ENCODE measurements around the gene CLEC3B. TPM values are rescaled to one million over a fixed set of nuclear protein-coding genes. Genes with fewer than 3 reads are reported as not detected.
"Not testable (repeated sequence)": the region's sequence is repeated elsewhere in the genome, so short reads cannot be mapped to it uniquely, and the experiment has no call there.

The CLEC3B gene
- total RNA-seq, 2 donors from 2014 or later: 50.0 to 136 TPM

DNA sequence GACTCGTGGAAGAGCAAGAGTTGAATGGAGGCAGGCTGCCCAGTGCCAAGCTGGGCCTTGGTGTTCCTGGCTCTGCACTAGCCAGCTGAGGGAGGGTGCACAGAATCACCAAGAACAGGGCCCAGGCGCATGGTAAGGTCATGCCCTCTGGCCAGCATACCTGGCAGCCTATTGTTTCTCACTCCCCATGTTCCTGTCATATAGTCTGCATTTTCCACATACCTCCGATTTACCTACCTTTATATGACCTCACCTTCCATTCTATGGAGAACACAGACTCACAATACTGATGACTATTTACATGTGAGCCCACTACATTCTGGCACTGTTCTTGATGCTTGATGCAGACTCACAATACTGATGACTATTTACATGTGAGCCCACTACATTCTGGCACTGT is 5.4 kb downstream of the CLEC3B start:
- no peak for DNase-seq (ENCODE audit: low spot score)
- intact Hi-C loops (cut with DNase I): loop anchor here in 1 of 2 donors (10.0 kb wide), 3 partner anchors 57 to 633 kb away; partner anchors contain the start of genes EXOSC7 and ZDHHC3

DNA sequence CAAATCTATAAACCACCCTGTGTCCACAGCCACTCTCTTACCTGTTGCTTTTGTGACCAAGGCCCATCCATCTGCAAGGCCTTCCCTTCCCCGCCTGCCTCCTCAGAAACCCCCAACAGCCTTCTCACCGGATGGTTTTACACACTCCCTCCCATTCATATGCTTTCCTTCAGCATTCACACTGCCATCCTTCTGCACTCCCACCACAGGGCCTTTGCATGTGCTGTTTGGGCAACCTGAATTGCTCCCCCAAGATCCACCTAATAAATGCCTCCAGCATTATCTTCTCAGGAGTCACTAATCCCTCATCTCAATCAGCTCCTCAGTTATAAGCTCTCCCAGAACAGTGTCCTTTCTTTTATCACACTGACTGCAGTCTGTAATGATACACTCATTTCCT is 6.0 kb downstream of the CLEC3B start:
- DNase-seq (ENCODE audit: low spot score): no peak
- intact Hi-C loops (cut with DNase I): loop anchor here in 1 of 2 donors (10.0 kb wide), 3 partner anchors 57 to 633 kb away; partner anchors contain the start of genes EXOSC7 and ZDHHC3

DNA sequence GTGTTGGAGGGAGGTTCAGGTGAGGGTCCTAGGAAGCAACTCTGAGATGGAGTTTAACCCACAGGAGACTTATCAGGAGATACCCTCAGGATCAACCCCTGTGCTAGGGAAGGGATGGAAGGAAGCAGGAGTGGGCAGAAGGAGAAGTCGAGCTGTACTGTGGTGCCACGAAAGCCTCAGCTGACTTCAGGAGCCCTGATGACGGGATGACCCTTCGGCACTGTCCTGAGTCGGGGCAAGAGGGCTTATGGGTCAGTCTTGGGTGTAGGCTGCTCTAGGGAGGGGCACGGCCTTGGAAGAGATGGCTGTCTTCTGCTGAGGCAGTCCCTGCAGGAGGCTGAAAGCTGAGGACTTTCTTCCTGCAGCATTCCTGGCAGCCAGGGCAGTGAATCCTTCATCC is 7.7 kb downstream of the CLEC3B start:
- intact Hi-C loops (cut with DNase I): loop anchor here in 1 of 2 donors (10.0 kb wide), 3 partner anchors 59 to 631 kb away; partner anchors contain the start of genes EXOSC7 and ZDHHC3
- no peak for DNase-seq (ENCODE audit: low spot score)

DNA sequence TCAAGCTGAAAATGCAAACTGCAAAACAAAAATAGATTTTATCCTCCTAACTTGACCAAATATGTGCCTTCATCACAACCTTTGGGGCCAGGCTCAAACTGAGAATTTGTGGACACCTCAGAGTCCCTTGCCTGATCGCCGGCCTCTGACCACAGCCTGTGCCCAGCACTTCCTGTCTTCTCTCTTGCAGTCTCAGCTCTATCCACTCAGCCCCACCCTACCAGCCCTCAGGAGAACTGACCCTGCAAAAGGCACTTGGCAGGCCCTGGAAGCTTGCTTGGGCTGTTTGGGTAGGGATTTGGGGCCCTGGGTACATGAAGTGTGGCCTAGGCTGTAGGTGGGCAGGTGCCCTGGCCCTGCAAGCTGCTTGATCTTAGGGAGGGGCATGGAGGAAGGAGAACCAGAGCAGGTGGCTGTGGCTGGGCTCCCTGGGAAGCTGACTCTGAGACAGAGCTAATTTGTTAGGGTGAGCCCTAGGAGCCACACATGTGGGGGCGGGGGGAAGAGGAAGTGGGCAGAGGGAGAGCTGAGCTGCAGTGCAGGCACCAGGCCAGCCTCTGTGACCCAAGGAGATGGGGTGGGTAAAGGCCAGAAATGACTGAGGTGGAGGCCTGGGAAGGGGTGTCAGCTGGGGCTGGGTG is 8.6 kb downstream of the CLEC3B start:
- intact Hi-C loops (cut with DNase I): loop anchor here in 1 of 2 donors (5.0 to 10.0 kb wide), 5 partner anchors 60 to 630 kb away; partner anchors contain the start of genes EXOSC7 and ZDHHC3

DNA sequence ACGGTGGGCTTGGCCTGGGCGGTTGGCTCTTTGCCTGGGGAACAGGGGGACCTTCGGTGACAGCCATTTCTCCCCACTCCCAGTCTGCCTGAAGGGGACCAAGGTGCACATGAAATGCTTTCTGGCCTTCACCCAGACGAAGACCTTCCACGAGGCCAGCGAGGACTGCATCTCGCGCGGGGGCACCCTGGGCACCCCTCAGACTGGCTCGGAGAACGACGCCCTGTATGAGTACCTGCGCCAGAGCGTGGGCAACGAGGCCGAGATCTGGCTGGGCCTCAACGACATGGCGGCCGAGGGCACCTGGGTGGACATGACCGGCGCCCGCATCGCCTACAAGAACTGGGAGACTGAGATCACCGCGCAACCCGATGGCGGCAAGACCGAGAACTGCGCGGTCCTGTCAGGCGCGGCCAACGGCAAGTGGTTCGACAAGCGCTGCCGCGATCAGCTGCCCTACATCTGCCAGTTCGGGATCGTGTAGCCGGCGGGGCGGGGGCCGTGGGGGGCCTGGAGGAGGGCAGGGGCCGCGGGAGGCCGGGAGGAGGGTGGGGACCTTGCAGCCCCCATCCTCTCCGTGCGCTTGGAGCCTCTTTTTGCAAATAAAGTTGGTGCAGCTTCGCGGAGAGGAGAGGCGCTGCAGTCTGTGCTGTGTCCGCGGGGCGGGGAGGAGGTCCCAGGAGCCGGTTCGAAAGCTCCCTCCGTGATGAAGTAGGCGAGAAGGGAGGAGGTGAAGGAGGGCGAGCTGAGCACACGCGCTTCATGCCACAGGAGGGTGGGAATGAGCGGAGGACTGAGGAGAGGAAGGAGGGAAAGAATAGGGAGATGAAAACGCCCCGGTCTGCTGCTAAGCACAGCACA is 9.6 kb downstream of the CLEC3B start:
- intact Hi-C loops (cut with DNase I): loop anchor here in 1 of 2 donors (5.0 to 10.0 kb wide), 5 partner anchors 61 to 629 kb away; partner anchors contain the start of genes EXOSC7 and ZDHHC3
- DNase-seq (ENCODE audit: low spot score): peak; percentile 84

More for the DNA sequence above, 8.6 kb downstream of the CLEC3B start:
- DNase-seq (ENCODE audit: low spot score): peak; percentile 91

DNA sequence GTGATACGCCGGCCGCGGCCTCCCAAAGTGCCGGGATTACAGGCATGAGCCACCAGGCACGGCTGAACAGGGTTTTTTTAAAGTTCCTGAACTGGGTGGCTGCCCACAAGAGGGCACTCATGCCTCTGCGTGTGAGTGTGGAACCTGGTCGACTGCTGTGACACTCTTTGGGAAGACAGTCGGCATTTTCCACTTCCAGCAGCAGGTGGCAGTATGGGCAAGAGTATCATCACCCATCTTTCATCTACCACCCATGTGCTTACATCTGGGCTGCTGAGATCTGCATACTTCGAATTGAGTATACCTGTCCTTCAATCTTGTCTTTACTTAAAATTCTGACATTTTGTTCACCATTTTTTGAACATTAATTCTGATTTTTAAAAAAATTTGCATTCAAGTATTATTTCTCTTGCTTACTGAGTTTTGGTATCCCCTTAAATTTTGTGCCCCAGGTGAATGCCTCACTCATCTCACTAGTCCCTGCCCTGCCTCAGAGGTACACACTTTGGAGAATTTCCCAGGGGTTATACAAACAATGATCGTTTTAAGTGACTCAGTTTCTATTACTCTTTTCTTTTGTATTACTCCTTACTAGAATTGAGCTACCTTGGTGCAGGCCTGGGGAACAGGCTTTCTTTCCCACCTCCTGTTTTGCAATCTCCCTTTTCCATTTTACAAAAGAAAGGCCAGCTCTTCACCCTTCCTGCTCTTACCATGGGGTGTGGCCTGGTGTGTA is 11.8 kb downstream of the CLEC3B start:
- intact Hi-C loops (cut with DNase I): loop anchor here in 1 of 2 donors (5.0 to 10.0 kb wide), 5 partner anchors 63 to 627 kb away; partner anchors contain the start of genes EXOSC7 and ZDHHC3
- peak; percentile 96 for DNase-seq (ENCODE audit: low spot score)

DNA sequence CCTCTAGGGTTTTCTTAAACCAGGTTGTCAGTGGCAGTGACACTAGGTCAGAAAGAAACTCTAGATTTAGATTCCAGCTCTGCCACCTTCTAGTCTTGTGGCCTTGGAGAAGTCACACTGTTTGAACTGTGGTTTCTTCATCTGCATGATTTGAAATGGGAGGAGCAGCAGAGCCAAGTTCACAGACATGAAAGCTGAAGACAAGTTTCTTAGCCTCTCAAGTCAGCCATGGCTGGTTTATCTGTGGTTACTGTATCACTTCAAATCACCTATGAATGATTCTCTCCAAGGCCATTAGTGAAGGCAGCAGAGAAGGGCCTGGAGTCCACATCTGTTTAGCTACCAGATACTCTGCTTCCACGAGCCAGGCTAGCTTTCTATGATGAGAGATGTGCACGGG is 15.6 kb downstream of the CLEC3B start:
- intact Hi-C loops (cut with DNase I): loop anchor here in 1 of 2 donors (2.0 to 10.0 kb wide), 3 partner anchors 53 to 456 kb away; no protein-coding TSS in a partner anchor
- DNase-seq (ENCODE audit: low spot score): no peak

DNA sequence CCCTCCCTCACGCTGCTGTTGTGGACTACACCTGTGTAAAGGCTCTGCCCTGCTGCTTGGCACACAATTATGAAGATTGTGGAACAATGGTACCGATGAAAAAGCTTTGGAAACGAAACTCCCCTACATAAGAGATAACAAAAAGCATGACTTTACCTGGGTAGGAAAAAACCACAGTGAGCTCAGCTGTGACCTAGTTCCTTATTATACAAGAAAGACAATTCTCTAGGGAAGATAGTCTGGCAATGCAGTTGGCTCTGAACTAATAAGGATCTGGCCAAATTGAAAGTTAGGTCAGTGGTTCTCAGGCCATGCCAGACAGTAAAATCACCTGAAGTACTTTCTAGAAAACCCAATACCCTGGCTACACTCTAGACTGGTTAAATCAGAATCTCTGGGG is 16.1 kb downstream of the CLEC3B start:
- no peak for DNase-seq (ENCODE audit: low spot score)
- intact Hi-C loops (cut with DNase I): loop anchor here in 1 of 2 donors (5.0 to 10.0 kb wide), 2 partner anchors 173 to 455 kb away; no protein-coding TSS in a partner anchor

DNA sequence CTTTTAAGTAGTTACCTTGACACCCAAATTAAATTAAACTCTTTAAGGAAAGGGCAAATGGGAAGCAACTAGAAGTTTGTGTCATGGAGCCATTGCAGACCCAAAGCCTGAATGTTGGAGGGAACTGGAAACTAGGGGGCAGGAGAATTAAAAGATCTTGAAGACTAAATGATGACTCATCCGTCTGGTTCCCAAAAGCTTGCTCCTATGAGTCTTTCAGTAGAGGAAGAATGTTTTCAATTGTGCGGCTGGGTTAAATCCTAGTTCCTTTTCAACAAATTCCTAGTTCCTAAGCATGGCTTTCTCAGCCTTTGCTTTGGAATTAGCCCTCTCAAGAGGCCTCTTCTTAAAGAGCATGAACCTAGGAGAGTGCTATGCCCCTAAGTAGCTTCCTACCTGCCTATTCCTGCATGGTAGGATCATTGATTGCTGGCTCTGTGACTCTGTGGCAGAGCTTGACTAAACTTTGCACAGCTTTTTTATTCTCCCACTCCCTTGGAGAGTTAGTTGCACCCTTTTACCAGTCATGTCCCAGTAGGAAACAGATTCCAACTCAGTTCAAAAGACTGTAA is 17.7 kb downstream of the CLEC3B start:
- intact Hi-C loops (cut with DNase I): loop anchor here in 1 of 2 donors (5.0 to 10.0 kb wide), 2 partner anchors 171 to 453 kb away; no protein-coding TSS in a partner anchor
- no peak for DNase-seq (ENCODE audit: low spot score)

DNA sequence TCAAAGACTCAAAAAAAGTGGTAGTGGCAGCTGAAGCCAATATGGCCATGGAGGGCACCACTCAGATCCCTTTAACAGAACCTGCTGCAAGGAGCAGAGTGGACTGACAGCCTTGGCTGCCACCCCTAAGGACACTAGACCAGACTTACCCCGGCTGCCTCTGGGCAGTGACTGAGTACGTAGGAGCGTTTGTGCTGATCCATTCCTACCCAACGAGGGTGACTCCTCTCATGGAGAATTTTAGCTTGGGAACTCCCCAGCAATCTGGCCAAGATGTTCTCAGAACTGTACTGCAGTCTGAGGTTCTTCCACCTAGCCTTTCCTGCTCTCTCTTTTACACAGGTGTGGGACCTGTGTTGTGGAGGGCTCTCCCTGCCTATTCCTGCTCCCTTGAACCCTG is 22.1 kb downstream of the CLEC3B start:
- no peak for DNase-seq (ENCODE audit: low spot score)
- intact Hi-C loops (cut with DNase I): loop anchor here in 1 of 2 donors (10.0 kb wide), 1 partner anchor 167 kb away; no protein-coding TSS in a partner anchor

DNA sequence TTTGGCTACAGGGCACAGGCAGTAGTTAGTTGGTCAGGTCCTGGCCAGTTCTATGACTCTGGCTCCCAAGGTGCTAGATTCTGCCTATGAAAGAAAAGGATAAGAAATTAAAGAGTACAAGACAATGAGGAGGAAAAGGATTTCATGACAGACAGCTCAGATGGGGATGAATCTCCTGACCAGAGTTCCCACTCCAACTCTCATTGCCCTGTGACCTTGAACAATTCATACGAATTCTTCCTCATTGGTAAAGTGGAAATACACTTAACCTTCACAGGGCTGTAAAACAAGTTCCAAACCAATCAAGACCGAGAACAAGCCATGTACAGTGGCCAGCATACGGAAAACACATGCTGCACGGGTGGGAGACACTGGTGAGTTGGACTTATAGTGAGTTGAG is 23.7 kb downstream of the CLEC3B start:
- intact Hi-C loops (cut with DNase I): loop anchor here in 1 of 2 donors (10.0 kb wide), 1 partner anchor 165 kb away; no protein-coding TSS in a partner anchor
- no peak for DNase-seq (ENCODE audit: low spot score)

DNA sequence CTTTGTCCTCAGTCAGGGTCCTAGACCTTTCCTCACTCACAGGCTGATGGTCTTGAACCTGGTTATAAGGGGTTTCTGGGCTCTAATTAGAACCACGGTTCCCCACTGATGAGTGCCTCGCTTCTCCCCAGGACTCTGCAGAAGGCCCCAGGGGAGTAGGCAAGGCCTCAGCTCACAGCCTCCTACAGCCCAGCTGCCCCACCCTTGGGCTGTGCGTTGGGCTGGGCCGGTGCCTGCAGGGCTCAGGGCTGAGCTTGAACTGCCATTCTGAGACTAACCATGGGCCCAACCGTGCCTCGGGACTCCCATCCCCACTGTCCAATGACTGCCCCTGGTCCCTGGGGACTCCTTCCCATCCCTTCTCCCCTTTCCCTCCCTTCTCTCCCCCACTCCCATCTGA is 25.6 kb downstream of the CLEC3B start:
- intact Hi-C loops (cut with DNase I): no loop called here

DNA sequence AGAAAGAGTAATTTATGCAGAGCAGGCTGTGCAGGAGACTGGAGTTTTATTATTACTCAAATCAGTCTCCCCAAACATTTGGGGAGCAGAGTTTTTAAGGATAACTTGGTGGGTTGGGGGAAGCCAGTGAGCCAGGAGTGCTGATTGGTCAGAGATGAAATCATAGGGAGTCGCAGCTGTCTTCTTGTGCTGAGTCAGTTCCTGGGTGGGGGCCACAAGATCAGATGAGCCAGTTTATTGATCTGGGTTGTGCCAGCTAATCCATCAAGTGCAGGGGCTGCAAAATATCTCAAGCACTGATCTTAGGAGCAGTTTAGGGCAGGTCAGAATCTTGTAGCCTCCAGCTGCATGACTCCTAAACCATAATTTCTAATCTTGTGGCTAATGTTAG is 27.7 kb downstream of the CLEC3B start:
- DNase-seq (ENCODE audit: low spot score); intact Hi-C loops (cut with DNase I): not testable (repeated sequence)

More for the DNA sequence above, 25.6 kb downstream of the CLEC3B start:
- DNase-seq (ENCODE audit: low spot score): no peak

DNA sequence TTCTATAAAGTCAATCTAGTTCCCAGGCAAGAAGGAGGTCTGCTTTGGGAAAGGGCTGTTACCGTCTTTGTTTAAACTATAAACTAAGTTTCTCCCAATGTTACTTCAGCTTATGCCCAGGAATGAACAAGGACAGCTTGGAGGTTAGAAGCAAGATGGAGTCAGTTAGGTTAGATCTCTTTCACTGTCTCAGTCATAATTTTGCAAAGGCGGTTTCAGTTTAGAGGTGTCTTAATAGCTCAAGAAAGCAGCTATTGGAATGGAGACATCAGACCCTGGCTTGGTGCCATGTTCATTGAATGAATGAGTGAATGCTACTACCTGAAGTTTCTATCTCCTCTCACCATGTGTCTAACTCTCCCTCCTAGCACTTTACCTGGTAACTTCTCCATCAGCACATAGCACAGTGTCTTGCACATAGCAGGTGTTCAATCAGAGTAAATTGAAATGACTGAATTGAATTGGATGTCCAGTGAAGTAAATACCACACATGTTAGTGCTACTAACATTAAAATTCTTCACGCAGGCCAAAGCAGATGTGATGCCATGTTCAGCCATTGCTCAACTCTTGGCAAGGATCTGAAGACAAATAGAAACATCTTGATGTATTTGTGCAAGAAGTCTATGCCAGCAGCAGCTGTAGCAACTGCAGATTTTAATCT is 28.2 kb downstream of the CLEC3B start:
- DNase-seq (ENCODE audit: low spot score): no peak
- intact Hi-C loops (cut with DNase I): no loop called here

DNA sequence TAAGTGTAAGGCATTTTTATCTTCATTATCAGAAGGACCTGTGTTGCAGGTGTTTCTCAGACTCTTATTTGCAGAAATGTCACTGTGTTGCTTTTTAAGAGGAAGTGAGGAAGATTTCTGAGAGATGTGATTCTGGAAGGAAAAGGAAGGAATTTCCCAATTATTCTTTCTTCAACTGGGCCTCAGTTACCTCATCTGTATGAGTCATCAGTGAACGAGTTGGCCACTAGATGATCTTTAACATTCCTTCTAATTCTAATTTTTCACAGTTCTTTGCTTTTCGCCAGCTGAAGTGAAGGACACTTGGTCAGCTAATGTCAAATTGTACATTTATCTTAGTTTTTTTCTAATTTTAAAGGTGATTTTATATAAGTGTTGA is 28.9 kb downstream of the CLEC3B start:
- DNase-seq (ENCODE audit: low spot score): no peak
- intact Hi-C loops (cut with DNase I): no loop called here

DNA sequence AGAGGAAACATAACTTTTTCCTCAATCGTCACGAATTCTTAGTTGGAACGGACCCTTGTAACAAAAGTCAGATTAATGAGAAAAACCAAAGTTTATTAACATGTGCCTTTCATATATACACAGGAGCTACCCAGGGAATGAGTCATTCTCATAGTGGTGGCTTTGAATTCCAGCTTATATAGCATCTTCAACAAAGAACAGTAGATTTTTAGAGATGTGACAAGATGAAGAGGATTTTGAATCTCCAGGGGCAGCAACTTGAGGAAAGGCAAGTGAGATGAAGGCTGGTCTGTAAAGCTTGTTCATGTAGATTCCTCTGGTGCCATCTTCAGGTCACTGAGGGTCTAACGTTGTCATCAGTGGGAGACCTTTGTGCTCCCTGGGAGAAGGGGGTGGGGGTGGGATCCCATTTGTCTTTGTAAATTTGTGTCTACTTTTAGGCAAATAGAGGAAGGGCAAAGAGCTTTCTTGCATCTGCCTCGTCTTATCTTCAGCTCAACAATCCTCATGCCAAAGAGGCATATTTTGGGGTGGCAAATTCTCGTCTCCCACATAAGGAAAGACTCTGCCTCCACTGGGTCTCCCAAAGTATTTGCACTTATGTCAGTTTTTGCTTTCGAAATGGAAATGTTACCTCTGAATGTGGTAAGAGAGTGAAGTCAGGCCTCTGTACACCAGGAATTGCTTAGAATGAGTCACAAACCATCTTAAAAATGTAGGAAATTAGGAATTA is 29.5 kb downstream of the CLEC3B start:
- intact Hi-C loops (cut with DNase I): no loop called here
- no peak for DNase-seq (ENCODE audit: low spot score)

DNA sequence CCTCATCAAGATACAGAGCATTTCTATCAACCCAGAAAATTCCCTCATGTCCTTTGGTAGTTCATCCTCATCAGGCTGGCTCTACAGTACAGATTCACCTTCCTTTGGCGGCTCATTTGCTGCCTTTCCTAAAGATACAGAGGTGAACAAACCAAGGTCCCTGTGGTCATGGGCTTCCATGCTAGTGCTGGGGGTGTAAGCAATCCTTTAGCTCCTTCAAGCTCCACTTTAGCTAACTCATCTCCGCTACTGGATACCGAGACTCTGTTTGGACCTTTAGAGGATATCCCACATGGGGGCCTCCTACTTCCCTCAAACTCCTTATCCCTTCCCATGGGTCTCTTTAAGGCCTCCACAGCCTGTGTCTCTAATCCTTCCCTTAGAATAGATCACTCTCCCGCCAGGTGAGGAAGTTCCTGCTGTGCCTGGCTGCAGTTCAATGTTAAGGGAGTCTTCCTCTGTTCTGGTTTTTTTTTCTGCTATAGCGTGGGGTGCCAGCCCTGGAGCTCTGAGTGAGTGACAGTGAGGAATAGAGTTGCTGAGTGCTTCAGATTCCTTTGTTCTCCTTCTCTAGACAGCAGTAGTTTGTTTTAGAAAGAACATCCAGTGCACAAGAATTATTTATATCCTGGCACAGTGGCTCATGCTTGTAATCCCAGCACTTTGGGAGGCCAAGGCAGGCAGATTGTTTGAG is 30.7 kb downstream of the CLEC3B start:
- DNase-seq (ENCODE audit: low spot score): no peak
- intact Hi-C loops (cut with DNase I): no loop called here
